ENCODE data around the gene C10orf62. TPM values are rescaled to one million over a fixed set of nuclear protein-coding genes. Genes with fewer than 3 reads are reported as not detected.

C10orf62 gene
- total and polyA plus RNA-seq, 12 donors = 0.26 to 2.3 (median 0.90) TPM; not detected in 3

GRCh38 chr10:97628228-97628627 is 38.7 kb downstream of the C10orf62 start:
- H3K27ac ChIP-seq = no peak overlapping the region
- DNase-seq = no peak
- TF ChIP-seq CTCF (IDR thresholded peaks at IDR 0.05) = no peak
- no peak for TF ChIP-seq POLR2A (IDR thresholded peaks at IDR 0.05)

GRCh38 chr10:97629289-97629688 is 39.8 kb downstream of the C10orf62 start:
- no peak overlapping the region for H3K27ac ChIP-seq
- DNase-seq = no peak
- no peak overlapping the region for H3K4me3 ChIP-seq
- H3K4me1 ChIP-seq (replicated peaks in 1 of 2) = peaks cover 6% of the 10 kb centered on the region in 2 donors
- intact Hi-C loops (cut with DNase I) = no loop called here
- no peaks in the 10 kb centered on the region for H3K9me3 ChIP-seq (replicated peaks in 1 of 3)
- H3K36me3 ChIP-seq (replicated peaks in 1 of 2) = no peaks in the 10 kb centered on the region
- 93 to 100% (median 97%) methylated on average over 5 of the region's 5 CpGs for WGBS, 4 donors
- TF ChIP-seq CTCF (IDR thresholded peaks at IDR 0.05) = no peak
- no peak for TF ChIP-seq POLR2A (IDR thresholded peaks at IDR 0.05)
- no peaks in the 10 kb centered on the region for H3K27me3 ChIP-seq

More at GRCh38 chr10:97628228-97628627, 38.7 kb downstream of the C10orf62 start:
- no peaks in the 10 kb centered on the region for H3K36me3 ChIP-seq (replicated peaks in 1 of 2)
- intact Hi-C loops (cut with DNase I) = no loop called here
- WGBS, 4 donors = 85 to 91% (median 89%) methylated on average over 3 of the region's 3 CpGs
- no peaks in the 10 kb centered on the region for H3K9me3 ChIP-seq (replicated peaks in 1 of 3)
- no peaks in the 10 kb centered on the region for H3K27me3 ChIP-seq
- no peak overlapping the region for H3K4me3 ChIP-seq
- peaks cover 0 to 6% of the 10 kb centered on the region in 2 donors for H3K4me1 ChIP-seq (replicated peaks in 1 of 2)

- no peak for TF ChIP-seq CTCF (IDR thresholded peaks at IDR 0.05)
- peaks cover 6% of the 10 kb centered on the region in 2 donors for H3K4me1 ChIP-seq (replicated peaks in 1 of 2)
- no peaks in the 10 kb centered on the region for H3K27me3 ChIP-seq
- no peak for DNase-seq
- H3K9me3 ChIP-seq (replicated peaks in 1 of 3) = no peaks in the 10 kb centered on the region
- H3K4me3 ChIP-seq = no peak overlapping the region
- no peak overlapping the region for H3K27ac ChIP-seq
- intact Hi-C loops (cut with DNase I) = no loop called here
- no peaks in the 10 kb centered on the region for H3K36me3 ChIP-seq (replicated peaks in 1 of 2)
Measured at GRCh38 chr10:97631098-97631497, 41.6 kb downstream of the C10orf62 start.

- DNase-seq = peak; percentile 94 to 97 (median 96)
- H3K27me3 ChIP-seq = no peaks in the 10 kb centered on the region
- H3K4me3 ChIP-seq = peak within 1 kb of the TSS; percentile 44 to 95 (median 72)
- intact Hi-C loops (cut with DNase I) = no loop called here
- peaks cover 6% of the 10 kb centered on the region in 2 donors for H3K4me1 ChIP-seq (replicated peaks in 1 of 2)
- peak in 1 of 2 donors; percentile 33 for TF ChIP-seq POLR2A (IDR thresholded peaks at IDR 0.05)
- no peak for TF ChIP-seq CTCF (IDR thresholded peaks at IDR 0.05)
- H3K9me3 ChIP-seq (replicated peaks in 1 of 3) = no peaks in the 10 kb centered on the region
- WGBS, 4 donors = 2 to 11% (median 3%) methylated on average over 29 to 62 of the region's 62 CpGs
- H3K36me3 ChIP-seq (replicated peaks in 1 of 2) = no peaks in the 10 kb centered on the region
- H3K27ac ChIP-seq = peak within 1 kb of the TSS in 2 of 5 donors; percentile 59 to 74
Measured at GRCh38 chr10:97632949-97633884, 43.7 kb downstream of the C10orf62 start, which contains the start of gene MORN4. TSS of gene MORN4 (minus strand) at chr10:97633500. CDS start at chr10:97619653, 13,847 bp downstream.

Measured in adrenal gland (tissue), 12 donors.